A549 (cell line): ENCODE results near the gene TRIM10. TPM values are rescaled to one million over a fixed set of nuclear protein-coding genes. Genes with fewer than 3 reads are reported as not detected.

Experiments used
- ATAC-seq, 2 experiments: fragments of 200-7000 bp in 1 of 2; fragments of >200 bp in 1 of 2; cut with Nextera tagmentation in 1 of 2; cut with Tn5 transposase in 1 of 2; 3 replicates each; pipeline versions ENCODE4 v1.8.0 to v1.9.1; 2018 to 2020; ENCODE audit warnings: mild to moderate bottlenecking in 1 of 2, moderate library complexity in 1 of 2
- CTCF ChIA-PET: fragments of 300-600 bp; sonication (Branson Sonifier 250); formaldehyde crosslinking; extraction: SDS; loops from one replicate; lab custom pipeline; 2021; ENCODE audit warnings: antibody characterized with exemption, inconsistent platforms; lab: Yijun Ruan, JAX
- POLR2A ChIA-PET: fragments of 350-600 bp; formaldehyde crosslinking; extraction: SDS; loops from one replicate; lab custom pipeline; 2021; ENCODE audit warnings: antibody characterized with exemption, inconsistent platforms; lab: Yijun Ruan, JAX
- DNase-seq, 2 experiments: peaks; one replicate each; pipeline versions ENCODE4 v3.0.0 to v3.0.0-alpha.2; 2011 to 2016; ENCODE audit warnings: low read depth in 1 of 2, low spot score in 1 of 2
- FAIRE-seq: peaks from 2 replicates; lab custom pipeline; 2011; peaks lifted over from hg19 to GRCh38; lab: Jason Lieb, UNC
- H3K27ac ChIP-seq, 2 experiments: fragments of >200 bp; sonication (Bioruptor Twin); formaldehyde crosslinking; 3 replicates each; pipeline ENCODE4 v1.5.1; 2016 to 2017
- H3K4me1 ChIP-seq: fragments of >200 bp; sonication (Bioruptor Twin); formaldehyde crosslinking; 3 replicates; pipeline ENCODE4 v1.6.1; 2016
- H3K4me2 ChIP-seq: fragments of >200 bp; sonication (Bioruptor Twin); formaldehyde crosslinking; 3 replicates; pipeline ENCODE4 v1.6.1; 2016
- H3K4me3 ChIP-seq: fragments of >200 bp; sonication (Bioruptor Twin); formaldehyde crosslinking; 3 replicates; pipeline ENCODE4 v1.5.1; 2016
- H3K9me3 ChIP-seq: fragments of >200 bp; sonication (Bioruptor Twin); formaldehyde crosslinking; 3 replicates; pipeline ENCODE4 v1.6.1; 2016
- ATOH8 ChIP-seq: fragments of 250-450 bp; sonication (Bioruptor Pico); IDR thresholded peaks from 2 replicates; pipeline ENCODE4 v1.5.0; 2020; ENCODE audit warnings: low read depth, mild to moderate bottlenecking, moderate library complexity
- CBX8 ChIP-seq: fragments of 200-600 bp; sonication (generic); IDR thresholded peaks from 2 replicates; pipeline ENCODE4 v1.6.1; 2016
- CHD2 ChIP-seq: fragments of 150-350 bp; IDR thresholded peaks from 2 replicates; pipeline ENCODE4 v1.6.1; 2014; ENCODE audit warnings: low read length; ENCODE audit not compliant: partially characterized antibody
- CHD4 ChIP-seq: fragments of 200-600 bp; sonication (generic); IDR thresholded peaks from 2 replicates; pipeline ENCODE4 v1.6.1; 2016; ENCODE audit warnings: antibody characterized with exemption, mild to moderate bottlenecking, borderline replicate concordance
- EHMT2 ChIP-seq: fragments of 200-600 bp; sonication (generic); IDR thresholded peaks from 2 replicates; pipeline ENCODE4 v1.6.1; 2016; ENCODE audit warnings: antibody characterized with exemption, low read depth, mild to moderate bottlenecking, moderate library complexity
- ESRRA ChIP-seq: fragments of 150-350 bp; IDR thresholded peaks from 2 replicates; pipeline ENCODE4 v1.6.1; 2014; ENCODE audit warnings: mild to moderate bottlenecking, low read length, borderline replicate concordance
- FOSL2 ChIP-seq, 2 experiments: fragments of 450-650 bp in 1 of 2; fragments of >200 bp in 1 of 2; sonication (Bioruptor Twin) in 1 of 2; formaldehyde crosslinking; IDR thresholded peaks; 2 replicates each; pipeline versions ENCODE4 v1.5.0 to v1.6.1; 2016 to 2020; ENCODE audit warnings: mild to moderate bottlenecking in 1 of 2, moderate library complexity in 1 of 2
- GATA3 ChIP-seq: IDR thresholded peaks from 2 replicates; pipeline ENCODE4 v1.6.1; 2012; ENCODE audit warnings: borderline replicate concordance
- HES2 ChIP-seq: fragments of >200 bp; sonication (Bioruptor Twin); formaldehyde crosslinking; IDR thresholded peaks from 2 replicates; pipeline ENCODE4 v1.6.1; 2016
- HOXB5 ChIP-seq: fragments of 250-450 bp; sonication (Bioruptor Pico); IDR thresholded peaks from 2 replicates; pipeline ENCODE4 v1.5.0; 2020; ENCODE audit warnings: mild to moderate bottlenecking, moderate library complexity
- JUN ChIP-seq, 2 experiments: fragments of >200 bp; sonication (Bioruptor Twin); formaldehyde crosslinking; IDR thresholded peaks; 2 replicates in 1 of 2; 3 replicates in 1 of 2; pipeline ENCODE4 v1.6.1; 2016 to 2017
- KDM1A ChIP-seq: fragments of 200-600 bp; sonication (generic); IDR thresholded peaks from 2 replicates; pipeline ENCODE4 v1.6.1; 2016; ENCODE audit warnings: low read depth, mild to moderate bottlenecking
- KDM5A ChIP-seq: fragments of 200-600 bp; sonication (generic); IDR thresholded peaks from 2 replicates; pipeline ENCODE4 v1.6.1; 2016; ENCODE audit warnings: antibody characterized with exemption, mild to moderate bottlenecking
- MAZ ChIP-seq: fragments of 150-350 bp; IDR thresholded peaks from 2 replicates; pipeline ENCODE4 v1.6.1; 2014; ENCODE audit warnings: antibody characterized with exemption, low read depth, low read length, borderline replicate concordance
- NFE2L2 ChIP-seq: fragments of 150-350 bp; conservative IDR thresholded peaks from 2 replicates; pipeline ENCODE4 v1.6.1; 2014; ENCODE audit warnings: low read length
- PBX3 ChIP-seq: IDR thresholded peaks from 2 replicates; pipeline ENCODE4 v1.6.1; 2012
- POLR2AphosphoS2 ChIP-seq: conservative IDR thresholded peaks from 2 replicates; pipeline ENCODE4 v1.6.1; 2012; ENCODE audit warnings: low read length, improper control_type of control experiment, inconsistent platforms
- RAD21 ChIP-seq, 2 experiments: fragments of >200 bp in 1 of 2; sonication (Bioruptor Twin) in 1 of 2; formaldehyde crosslinking in 1 of 2; IDR thresholded peaks in 1 of 2; conservative IDR thresholded peaks in 1 of 2; 2 replicates in 1 of 2; 3 replicates in 1 of 2; pipeline ENCODE4 v1.6.1; 2012 to 2018; ENCODE audit warnings: inconsistent platforms in 1 of 2
- RFX5 ChIP-seq: fragments of 450-650 bp; IDR thresholded peaks from 2 replicates; pipeline ENCODE4 v1.7.1; 2014; ENCODE audit warnings: antibody characterized with exemption, mild to moderate bottlenecking, moderate library complexity
- RNF2 ChIP-seq: fragments of 200-600 bp; sonication (generic); IDR thresholded peaks from 2 replicates; pipeline ENCODE4 v1.6.1; 2016; ENCODE audit warnings: low read depth, mild to moderate bottlenecking, antibody characterized with exemption, moderate library complexity, borderline replicate concordance
- SREBF2 ChIP-seq: fragments of 450-650 bp; IDR thresholded peaks from 2 replicates; pipeline ENCODE4 v1.6.1; 2014; ENCODE audit warnings: mild to moderate bottlenecking, moderate library complexity
- TFCP2L1 ChIP-seq: fragments of 250-450 bp; sonication (Bioruptor Pico); IDR thresholded peaks from 2 replicates; pipeline ENCODE4 v1.5.0; 2021; ENCODE audit warnings: mild to moderate bottlenecking
- TP53 ChIP-seq: fragments of 250-450 bp; sonication (Bioruptor Pico); IDR thresholded peaks from 2 replicates; pipeline ENCODE4 v1.5.0; 2021; ENCODE audit warnings: mild to moderate bottlenecking, moderate library complexity
- ZFP36 ChIP-seq: fragments of 450-650 bp; IDR thresholded peaks from 2 replicates; pipeline ENCODE4 v1.6.1; 2014; ENCODE audit warnings: borderline replicate concordance; ENCODE audit not compliant: partially characterized antibody
- WGBS: methylation state at CpG from one replicate; pipeline ENCODE4 v1.1.6; 2017; ENCODE audit errors: missing lambda C conversion rate; 5-methylcytosine and 5-hydroxymethylcytosine counted together
- polyA plus RNA-seq, 4 experiments: library from polyadenylated mRNA; depleted of rRNA in 3 of 4; stranded (reverse); fragments of >200 nt; fragmentation: RNase III in 1 of 4; extraction: RNeasy Plus Mini Kit Qiagen cat#74134 plus additional on column Dnase treatment in 1 of 4; gene quantifications; 2 replicates in 3 of 4; 3 replicates in 1 of 4; pipeline ENCODE4 v1.2.3, GENCODE V29; 2011 to 2017

The TRIM10 gene
- polyA plus RNA-seq, 2 of the 4 experiments (the other 2 are of a cell fraction) = 0.03 to 0.12 TPM

GRCh38 chr6:30136570-30137286 lies 24.3 kb downstream of the TRIM10 start:
- FAIRE-seq (no peak), ATAC-seq (no peak), DNase-seq (no peak)
- Histone ChIP-seq H3K4me3 (no peak overlapping the region), H3K4me2 (no peak overlapping the region), H3K4me1 (peaks cover 6% of the 10 kb centered on the region; the same call in 1 of the 3 replicates), H3K9me3 (no peaks in the 10 kb centered on the region), H3K27ac (no peak overlapping the region)
- WGBS = 70% methylated on average over 9 of the region's 11 CpGs
- no peak for TF ChIP-seq KDM5A
- no peak for TF ChIP-seq EHMT2
- TF ChIP-seq HES2 = no peak
- no peak for TF ChIP-seq GATA3
- TF ChIP-seq RAD21 (conservative IDR thresholded peaks at IDR 0.05 in 1 of 2, IDR thresholded peaks at IDR 0.05 in 1 of 2) = no peak
- no peak for TF ChIP-seq NFE2L2
- TF ChIP-seq PBX3 = no peak
- no peak for TF ChIP-seq RNF2
- TF ChIP-seq TP53 (CRISPR knock-in tag) = no peak
- no peak for TF ChIP-seq RFX5
- no peak for TF ChIP-seq JUN (IDR thresholded peaks at IDR 0.05)
- ChIA-PET CTCF (interaction anchor here (1.4 to 17.3 kb wide), 2 partner anchors 10 to 28 kb away, joined by 5 to 353 read pairs; partner anchors contain the start of gene TRIM31), POLR2A (no interaction called here)

GRCh38 chr6:30135757-30136156 lies 25.3 kb downstream of the TRIM10 start, which contains the start of gene TRIM40:
Gene TRIM40, plus strand, starts transcription at chr6:30136140. Its CDS starts 897 bp downstream, at chr6:30137037.
- Histone ChIP-seq H3K4me1 (peaks cover 8% of the 10 kb centered on the region), H3K4me3 (no peak within 1 kb of the TSS), H3K9me3 (no peaks in the 10 kb centered on the region), H3K27ac (no peak within 1 kb of the TSS), H3K4me2 (peak within 1 kb of the TSS; percentile 28; the same call in 2 of the 3 replicates)
- ChIA-PET CTCF (interaction anchor here (1.4 to 17.3 kb wide), 3 partner anchors 9 to 27 kb away, joined by 4 to 353 read pairs (median 5); partner anchors contain the start of gene TRIM31), POLR2A (no interaction called here)
- DNase-seq (peak in 1 of 2 experiments; percentile 39), FAIRE-seq (no peak), ATAC-seq (no peak)
- 25% methylated on average over 3 of the region's 4 CpGs for WGBS
- no peak for TF ChIP-seq CBX8
- no peak for TF ChIP-seq MAZ
- TF ChIP-seq HOXB5 (CRISPR knock-in tag) = no peak
- TF ChIP-seq JUN (IDR thresholded peaks at IDR 0.05) = no peak
- no peak for TF ChIP-seq SREBF2
- no peak for TF ChIP-seq CHD4
- TF ChIP-seq TFCP2L1 = no peak
- no peak for TF ChIP-seq ZFP36
- TF ChIP-seq ESRRA = no peak
- no peak for TF ChIP-seq KDM1A
- TF ChIP-seq POLR2AphosphoS2 = no peak
- TF ChIP-seq RAD21 (conservative IDR thresholded peaks at IDR 0.05 in 1 of 2, IDR thresholded peaks at IDR 0.05 in 1 of 2) = no peak
- TF ChIP-seq CHD2 = no peak
- TF ChIP-seq FOSL2 (IDR thresholded peaks at IDR 0.05) = no peak
- no peak for TF ChIP-seq FOSL2 (CRISPR knock-in tag; IDR thresholded peaks at IDR 0.05)
- no peak for TF ChIP-seq HES2
- no peak for TF ChIP-seq PBX3
- TF ChIP-seq ATOH8 (CRISPR knock-in tag) = no peak
